Measurements from ENCODE around the gene SMYD3. TPM values are rescaled to one million over a fixed set of nuclear protein-coding genes. Genes with fewer than 3 reads are reported as not detected.

Gene SMYD3
- total and polyA plus RNA-seq, 12 donors, result 13.5 to 78.2 (median 26.8) TPM

DNA sequence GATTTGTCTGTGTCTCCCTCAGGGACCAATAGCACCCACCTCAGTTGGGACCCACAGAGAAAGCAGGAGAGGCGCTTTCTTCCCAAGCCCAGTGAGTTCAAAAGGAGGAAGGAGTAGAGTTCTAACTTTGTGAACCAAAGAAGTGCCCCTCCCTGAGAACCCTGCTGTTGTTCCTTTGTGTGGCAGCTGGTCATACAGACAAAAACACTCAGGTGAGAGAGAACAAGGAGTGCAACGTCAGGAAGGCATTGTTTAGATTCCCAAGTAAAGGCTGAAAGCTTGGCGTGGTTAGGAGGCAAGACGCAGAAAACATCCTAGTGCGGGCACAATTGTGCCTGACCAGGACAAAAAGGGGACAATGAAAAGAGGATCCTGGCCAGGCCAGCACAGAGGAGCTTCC lies 697.7 kb downstream of the SMYD3 start:
- DNase-seq, result no peak
- TF ChIP-seq, protein P1, sequence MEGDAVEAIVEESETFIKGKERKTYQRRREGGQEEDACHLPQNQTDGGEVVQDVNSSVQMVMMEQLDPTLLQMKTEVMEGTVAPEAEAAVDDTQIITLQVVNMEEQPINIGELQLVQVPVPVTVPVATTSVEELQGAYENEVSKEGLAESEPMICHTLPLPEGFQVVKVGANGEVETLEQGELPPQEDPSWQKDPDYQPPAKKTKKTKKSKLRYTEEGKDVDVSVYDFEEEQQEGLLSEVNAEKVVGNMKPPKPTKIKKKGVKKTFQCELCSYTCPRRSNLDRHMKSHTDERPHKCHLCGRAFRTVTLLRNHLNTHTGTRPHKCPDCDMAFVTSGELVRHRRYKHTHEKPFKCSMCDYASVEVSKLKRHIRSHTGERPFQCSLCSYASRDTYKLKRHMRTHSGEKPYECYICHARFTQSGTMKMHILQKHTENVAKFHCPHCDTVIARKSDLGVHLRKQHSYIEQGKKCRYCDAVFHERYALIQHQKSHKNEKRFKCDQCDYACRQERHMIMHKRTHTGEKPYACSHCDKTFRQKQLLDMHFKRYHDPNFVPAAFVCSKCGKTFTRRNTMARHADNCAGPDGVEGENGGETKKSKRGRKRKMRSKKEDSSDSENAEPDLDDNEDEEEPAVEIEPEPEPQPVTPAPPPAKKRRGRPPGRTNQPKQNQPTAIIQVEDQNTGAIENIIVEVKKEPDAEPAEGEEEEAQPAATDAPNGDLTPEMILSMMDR (IDR thresholded peaks at IDR 0.05), result no peak
- TF ChIP-seq POLR2A (IDR thresholded peaks at IDR 0.05), result no peak
- H3K36me3 ChIP-seq (replicated peaks in 1 of 2), result no peaks in the 10 kb centered on the region
- intact Hi-C loops (cut with DNase I), result no loop called here
- H3K27ac ChIP-seq, result no peak overlapping the region
- 92 to 93% (median 93%) methylated on average over 5 of the region's 5 CpGs for WGBS, 4 donors
- H3K27me3 ChIP-seq, result no peaks in the 10 kb centered on the region
- H3K4me1 ChIP-seq (replicated peaks in 1 of 2), result no peaks in the 10 kb centered on the region
- H3K9me3 ChIP-seq (replicated peaks in 1 of 3), result no peaks in the 10 kb centered on the region
- H3K4me3 ChIP-seq, result no peak overlapping the region

GRCh38 chr1:245807954-245808719 lies 698.9 kb downstream of the SMYD3 start:
- WGBS, 4 donors, result 67 to 79% (median 74%) methylated on average over 7 of the region's 7 CpGs
- intact Hi-C loops (cut with DNase I), result no loop called here
- TF ChIP-seq POLR2A (IDR thresholded peaks at IDR 0.05), result no peak
- TF ChIP-seq, protein P1 (IDR thresholded peaks at IDR 0.05), result no peak
- Histone ChIP-seq H3K4me1 (replicated peaks in 1 of 2) (no peaks in the 10 kb centered on the region), H3K4me3 (no peak overlapping the region), H3K27ac (no peak overlapping the region), H3K36me3 (replicated peaks in 1 of 2) (no peaks in the 10 kb centered on the region), H3K9me3 (replicated peaks in 1 of 3) (no peaks in the 10 kb centered on the region), H3K27me3 (no peaks in the 10 kb centered on the region)
- no peak for DNase-seq

DNA sequence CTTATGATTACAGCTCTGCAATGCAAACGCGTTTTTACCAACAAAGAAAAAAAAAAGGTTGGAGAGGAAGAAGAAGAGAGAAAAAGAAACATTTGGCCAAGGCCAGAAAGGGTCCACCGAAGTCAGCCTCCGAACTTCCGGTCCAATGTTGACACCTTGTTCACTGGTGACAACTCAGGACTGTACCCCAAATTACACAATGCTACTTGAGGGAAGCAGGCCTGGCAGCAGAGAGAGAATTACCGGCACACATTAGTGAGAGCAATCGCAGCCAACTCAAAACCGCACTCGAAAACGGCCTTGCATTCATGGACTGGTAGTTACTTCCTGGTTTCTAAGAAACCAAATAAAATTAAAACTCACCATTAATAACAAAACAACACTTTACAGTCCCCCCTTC lies 699.8 kb downstream of the SMYD3 start:
- H3K27ac ChIP-seq, result no peak overlapping the region
- no peaks in the 10 kb centered on the region for H3K36me3 ChIP-seq (replicated peaks in 1 of 2)
- 75 to 87% (median 81%) methylated on average over 10 of the region's 10 CpGs for WGBS, 4 donors
- no peaks in the 10 kb centered on the region for H3K9me3 ChIP-seq (replicated peaks in 1 of 3)
- intact Hi-C loops (cut with DNase I), result no loop called here
- no peak for DNase-seq
- no peaks in the 10 kb centered on the region for H3K27me3 ChIP-seq
- H3K4me1 ChIP-seq (replicated peaks in 1 of 2), result no peaks in the 10 kb centered on the region
- no peak for TF ChIP-seq POLR2A (IDR thresholded peaks at IDR 0.05)
- TF ChIP-seq, protein P1 (IDR thresholded peaks at IDR 0.05), result no peak
- no peak overlapping the region for H3K4me3 ChIP-seq

- WGBS, 4 donors, result 0 to 57% (median 0%) methylated on average over 1 of the region's 1 CpG
- TF ChIP-seq, protein P1 (IDR thresholded peaks at IDR 0.05), result no peak
- TF ChIP-seq POLR2A (IDR thresholded peaks at IDR 0.05), result no peak
- no peaks in the 10 kb centered on the region for H3K9me3 ChIP-seq (replicated peaks in 1 of 3)
- H3K4me3 ChIP-seq, result no peak overlapping the region
- no peak for DNase-seq
- intact Hi-C loops (cut with DNase I), result no loop called here
- no peaks in the 10 kb centered on the region for H3K4me1 ChIP-seq (replicated peaks in 1 of 2)
- no peaks in the 10 kb centered on the region for H3K27me3 ChIP-seq
- no peaks in the 10 kb centered on the region for H3K36me3 ChIP-seq (replicated peaks in 1 of 2)
- H3K27ac ChIP-seq, result no peak overlapping the region
Observed at GRCh38 chr1:245805532-245805931, 701.5 kb downstream of the SMYD3 start.

Data from adrenal gland (tissue), 12 donors.